CD14-positive monocyte (primary cell): ENCODE results near the gene OR10G6. TPM values are rescaled to one million over a fixed set of nuclear protein-coding genes. Genes with fewer than 3 reads are reported as not detected.

Source experiments
- DNase-seq, 3 donors: peaks; one replicate each; pipeline ENCODE4 v3.0.0-alpha.2; 2011 to 2022
- H2AFZ ChIP-seq: 2 replicates; pipeline ENCODE4 v1.6.0; 2012; ENCODE audit warnings: mild to moderate bottlenecking, low read depth, low read length, inconsistent platforms; ENCODE audit not compliant: insufficient read depth, poor library complexity, severe bottlenecking
- H3K27ac ChIP-seq, 2 donors: 1 replicate in 1 of 2; 2 replicates in 1 of 2; pipeline ENCODE4 v1.5.1; 2012 to 2013; ENCODE audit warnings: low read length in 2 of 2, control low read depth in 1 of 2, inconsistent platforms in 1 of 2, low read depth in 1 of 2, mild to moderate bottlenecking in 1 of 2
- H3K27me3 ChIP-seq, 2 donors: one replicate each; pipeline versions ENCODE4 v1.6.0 to v1.6.1; 2011 to 2013; ENCODE audit warnings: low read length in 2 of 2; ENCODE audit not compliant: control insufficient read depth in 2 of 2, insufficient read depth in 2 of 2
- H3K36me3 ChIP-seq, 2 donors: replicated peaks in 1 of 2; 1 replicate in 1 of 2; 2 replicates in 1 of 2; pipeline versions ENCODE4 v1.5.1 to v1.6.1; 2012 to 2013; ENCODE audit warnings: low read length in 2 of 2, control low read depth in 1 of 2, inconsistent platforms in 1 of 2, mild to moderate bottlenecking in 1 of 2; ENCODE audit not compliant: insufficient read depth in 2 of 2, control insufficient read depth in 1 of 2
- H3K4me1 ChIP-seq, 2 donors: 1 replicate in 1 of 2; 2 replicates in 1 of 2; pipeline versions ENCODE4 v1.5.1 to v1.6.1; 2012 to 2013; ENCODE audit warnings: low read length in 2 of 2, control low read depth in 1 of 2, inconsistent platforms in 1 of 2, mild to moderate bottlenecking in 1 of 2, moderate library complexity in 1 of 2; ENCODE audit not compliant: insufficient read depth in 2 of 2, control insufficient read depth in 1 of 2
- H3K4me2 ChIP-seq: replicated peaks from 2 replicates; pipeline ENCODE3; 2012; ENCODE audit warnings: low read length, moderate library complexity, mild to moderate bottlenecking; ENCODE audit not compliant: poor library complexity, severe bottlenecking; ENCODE audit errors: extremely low read depth
- H3K4me3 ChIP-seq, 3 experiments: fragments of 200-600 bp in 1 of 3; sonication (generic) in 1 of 3; replicated peaks in 1 of 3; 1 replicate in 2 of 3; 2 replicates in 1 of 3; pipeline ENCODE4 v1.5.1; 2011 to 2013; ENCODE audit warnings: low read length in 3 of 3, mild to moderate bottlenecking in 3 of 3, control low read depth in 2 of 3, low read depth in 2 of 3, inconsistent platforms in 1 of 3, moderate library complexity in 1 of 3
- H3K79me2 ChIP-seq: 2 replicates; pipeline ENCODE4 v1.6.0; 2012; ENCODE audit warnings: mild to moderate bottlenecking, control low read depth, inconsistent platforms, low read length, moderate library complexity; ENCODE audit not compliant: insufficient read depth
- H3K9ac ChIP-seq: 2 replicates; pipeline ENCODE4 v1.6.0; 2017; ENCODE audit warnings: low read length, mild to moderate bottlenecking; ENCODE audit not compliant: insufficient read depth, poor library complexity, severe bottlenecking
- H3K9me3 ChIP-seq, 2 donors: replicated peaks in 1 of 2; 1 replicate in 1 of 2; 2 replicates in 1 of 2; pipeline versions ENCODE4 v1.5.1 to v1.6.1; 2012 to 2013; ENCODE audit warnings: low read length in 2 of 2, control low read depth in 1 of 2; ENCODE audit not compliant: control insufficient read depth in 1 of 2, insufficient read depth in 1 of 2
- H4K20me1 ChIP-seq: 2 replicates; pipeline ENCODE4 v1.6.0; 2012; ENCODE audit warnings: mild to moderate bottlenecking, low read length, control low read depth, moderate library complexity; ENCODE audit not compliant: insufficient read depth
- H3K27ac Mint-ChIP-seq, 7 donors: one replicate each; pipeline ENCODE4 v1.8.0; 2020; ENCODE audit warnings: mild to moderate bottlenecking in 7 of 7, mixed read lengths in 7 of 7, moderate library complexity in 6 of 7, inconsistent platforms in 2 of 7
- H3K27me3 Mint-ChIP-seq, 3 donors: one replicate each; pipeline ENCODE4 v1.8.0; 2021 to 2022; ENCODE audit warnings: low read depth in 3 of 3, mild to moderate bottlenecking in 3 of 3, mixed read lengths in 3 of 3, moderate library complexity in 3 of 3, inconsistent platforms in 1 of 3
- H3K36me3 Mint-ChIP-seq, 2 donors: one replicate each; pipeline ENCODE4 v1.8.0; 2020; ENCODE audit warnings: mixed read lengths in 2 of 2, inconsistent platforms in 1 of 2, mild to moderate bottlenecking in 1 of 2
- H3K4me1 Mint-ChIP-seq: one replicate; pipeline ENCODE4 v1.8.0; 2020; ENCODE audit warnings: mild to moderate bottlenecking, mixed read lengths
- H3K4me3 Mint-ChIP-seq, 2 donors: one replicate each; pipeline ENCODE4 v1.8.0; 2020; ENCODE audit warnings: mild to moderate bottlenecking in 2 of 2, mixed read lengths in 2 of 2, moderate library complexity in 1 of 2
- H3K9me3 Mint-ChIP-seq, 7 donors: one replicate each; pipeline ENCODE4 v1.8.0; 2020 to 2022; ENCODE audit warnings: mixed read lengths in 7 of 7, mild to moderate bottlenecking in 6 of 7, moderate library complexity in 6 of 7, inconsistent platforms in 2 of 7
- CTCF ChIP-seq: fragments of 200-600 bp; IDR thresholded peaks from one replicate; pipeline ENCODE4 v1.8.0; 2022; ENCODE audit warnings: antibody characterized with exemption, mild to moderate bottlenecking
- WGBS: methylation state at CpG from one replicate; pipeline ENCODE4 v1.1.5; 2013; ENCODE audit warnings: missing lambda C conversion rate; ENCODE audit not compliant: insufficient coverage; 5-methylcytosine and 5-hydroxymethylcytosine counted together
- intact Hi-C, 2 donors: fragments of 100-400 bp; cut with micrococcal nuclease; formaldehyde crosslinking; loops; one replicate each; pipeline versions ENCODE4 v1.15.0 to v1.15.1; 2023
- polyA plus RNA-seq, 3 donors: library from polyadenylated mRNA; depleted of rRNA in 1 of 3; unstranded in 2 of 3; stranded (reverse) in 1 of 3; fragments of 300-500 nt in 2 of 3; fragments of >200 nt in 1 of 3; fragmentation: Illumina TruSeq in 2 of 3; gene quantifications; 1 replicate in 2 of 3; 2 replicates in 1 of 3; pipeline ENCODE4 v1.2.3, GENCODE V29; 2012 to 2021

The OR10G6 gene
- polyA plus RNA-seq, 3 donors: not detected

DNA sequence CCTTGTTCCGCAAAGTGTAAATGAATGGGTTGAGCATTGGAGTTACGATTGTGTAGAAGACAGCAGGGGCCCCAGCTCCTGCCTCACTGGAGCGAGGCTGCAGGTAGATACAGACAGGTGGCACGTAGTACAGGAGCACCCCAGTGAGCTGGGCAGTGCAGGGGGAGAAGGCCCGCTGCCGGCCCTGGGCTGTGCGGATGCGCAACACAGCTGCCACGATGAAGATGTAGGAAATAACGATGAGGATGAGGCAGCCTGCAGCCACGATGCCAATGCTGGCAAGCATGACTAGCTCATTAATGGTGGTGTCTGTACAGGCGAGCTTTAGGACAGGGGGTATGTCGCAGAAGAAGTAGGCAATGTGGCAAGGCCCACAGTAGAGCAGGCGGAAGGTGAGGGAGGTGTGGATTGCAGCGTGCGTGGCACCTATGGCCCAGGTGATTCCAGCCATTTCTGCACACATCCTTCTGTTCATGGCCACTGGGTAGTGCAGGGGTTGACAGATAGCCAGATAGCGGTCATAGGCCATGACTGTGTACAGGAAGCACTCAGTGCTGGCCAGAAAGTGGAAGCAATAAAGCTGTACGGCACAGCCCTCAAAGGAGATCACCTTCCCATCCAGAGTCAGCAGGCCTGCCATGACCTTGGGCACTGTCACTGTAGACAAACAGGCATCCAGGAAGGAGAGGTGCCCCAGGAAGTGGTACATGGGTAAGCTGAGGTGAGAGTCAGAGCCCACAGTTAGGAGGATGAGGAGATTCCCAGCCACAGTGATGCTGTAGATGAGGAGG is 18.0 kb downstream of the OR10G6 start:
- no peak for DNase-seq
- H3K9ac ChIP-seq: no peak overlapping the region
- Mint-ChIP-seq H3K27ac (no peak overlapping the region), H3K27me3 (peaks cover 0 to 2% (median 0%) of the 10 kb centered on the region in 3 donors), H3K4me1 (no peaks in the 10 kb centered on the region), H3K36me3 (no peaks in the 10 kb centered on the region), H3K4me3 (no peak overlapping the region), H3K9me3 (peaks cover 2 to 7% (median 5%) of the 10 kb centered on the region in 7 donors)
- H3K4me1 ChIP-seq: no peaks in the 10 kb centered on the region
- H3K27me3 ChIP-seq: no peaks in the 10 kb centered on the region
- H3K27ac ChIP-seq: no peak overlapping the region
- no peaks in the 10 kb centered on the region for H3K79me2 ChIP-seq
- H3K4me2 ChIP-seq: no peak overlapping the region
- H3K9me3 ChIP-seq: peaks cover 0 to 9% of the 10 kb centered on the region in 2 donors
- WGBS: 94% methylated on average over 17 of the region's 18 CpGs
- H3K36me3 ChIP-seq: no peaks in the 10 kb centered on the region
- intact Hi-C loops: no loop called here
- H2AFZ ChIP-seq: no peak overlapping the region
- TF ChIP-seq CTCF: no peak
- no peak overlapping the region for H3K4me3 ChIP-seq
- no peaks in the 10 kb centered on the region for H4K20me1 ChIP-seq

DNA sequence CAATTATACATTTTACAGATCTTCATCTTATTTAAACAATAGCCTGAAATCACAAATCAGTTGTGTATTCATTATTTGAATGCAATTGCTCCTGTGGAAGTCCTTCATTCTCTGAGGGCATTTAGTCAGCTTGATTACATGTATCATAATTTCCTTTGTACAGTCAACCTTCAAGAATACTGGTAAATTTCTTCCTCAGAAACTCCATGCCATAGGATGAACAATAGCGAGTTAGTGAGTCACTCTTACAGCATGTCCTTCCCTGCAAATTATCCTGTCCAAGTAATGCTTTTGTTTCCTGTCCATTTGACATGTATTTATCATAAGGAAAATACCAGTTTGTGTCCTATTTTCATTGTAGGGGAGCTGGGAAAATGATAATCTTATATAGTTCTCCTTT is 21.1 kb downstream of the OR10G6 start:
- Histone ChIP-seq H3K4me2 (no peak overlapping the region), H3K4me1 (no peaks in the 10 kb centered on the region), H3K9ac (no peak overlapping the region), H2AFZ (no peak overlapping the region), H3K27me3 (no peaks in the 10 kb centered on the region), H3K27ac (no peak overlapping the region), H4K20me1 (no peaks in the 10 kb centered on the region), H3K9me3 (peaks cover 0 to 1% of the 10 kb centered on the region in 2 donors), H3K36me3 (no peaks in the 10 kb centered on the region), H3K4me3 (no peak overlapping the region), H3K79me2 (no peaks in the 10 kb centered on the region)
- Mint-ChIP-seq H3K4me3 (no peak overlapping the region), H3K9me3 (peaks cover 0 to 5% (median 2%) of the 10 kb centered on the region in 7 donors), H3K4me1 (no peaks in the 10 kb centered on the region), H3K27ac (no peak overlapping the region), H3K27me3 (peaks cover 0 to 3% (median 0%) of the 10 kb centered on the region in 3 donors), H3K36me3 (no peaks in the 10 kb centered on the region)
- DNase-seq: no peak
- intact Hi-C loops: no loop called here
- no CpG with 5 or more reads among the region's 1 CpG for WGBS
- TF ChIP-seq CTCF: no peak
